ENCODE data around the gene NDUFB7. TPM values are rescaled to one million over a fixed set of nuclear protein-coding genes. Genes with fewer than 3 reads are reported as not detected.
"Not testable (repeated sequence)": the region's sequence is repeated elsewhere in the genome, so short reads cannot be mapped to it uniquely, and the experiment has no call there.

The NDUFB7 gene
- total RNA-seq, 1 experiment from 2014 or later = 1,095 TPM

DNA sequence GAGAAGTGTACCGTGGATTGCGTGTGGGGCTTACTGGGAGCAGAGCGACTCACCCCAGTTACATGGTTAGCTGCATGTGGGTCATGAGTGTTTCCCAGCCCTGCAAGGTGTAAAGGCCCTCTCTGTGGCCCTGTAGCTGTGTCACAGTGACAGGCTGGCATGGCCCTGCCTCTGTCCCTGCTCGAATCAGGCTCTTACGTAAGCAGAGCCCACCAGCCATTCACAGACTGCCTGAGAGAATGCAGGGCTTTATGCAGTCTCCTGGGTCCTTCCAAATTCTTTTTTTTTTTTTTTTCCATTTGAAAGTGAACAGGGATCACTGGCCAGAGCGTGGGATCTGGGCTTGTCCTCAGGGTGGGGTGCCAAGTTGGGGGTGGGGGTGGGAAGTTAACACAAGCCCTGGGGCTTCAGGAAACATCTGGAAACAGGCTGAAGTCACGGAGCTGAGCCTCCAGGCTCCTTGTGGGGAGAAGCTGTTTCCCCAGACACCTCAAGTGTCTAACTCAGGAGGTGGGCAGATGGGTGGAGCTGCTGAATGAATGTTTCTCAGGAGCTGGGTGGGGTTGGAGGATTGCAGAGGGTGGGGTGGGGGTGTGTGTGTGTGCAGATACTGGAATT is 29.0 kb downstream of the NDUFB7 start:
- intact Hi-C loops (cut with micrococcal nuclease) = no loop called here
- peak; percentile 44; the same call in 1 of the 2 replicates for ATAC-seq
- Histone ChIP-seq H4K20me1 (ENCODE audit: low read length) (no peaks in the 10 kb centered on the region), H3K9me2 (replicated peaks; ENCODE audit: low read length) (no peaks in the 10 kb centered on the region), H3K4me1 (ENCODE audit: insufficient read depth, low read length) (no peaks in the 10 kb centered on the region), H3K27ac (ENCODE audit: low read length) (no peak overlapping the region), H3K79me2 (ENCODE audit: low read length) (peaks cover 80% of the 10 kb centered on the region), H3F3A (ENCODE audit: low read length, unreplicated experiment) (no peaks in the 10 kb centered on the region), H3K9me3 (ENCODE audit: low read length) (no peaks in the 10 kb centered on the region), H3K27me3 (ENCODE audit: low read length) (no peaks in the 10 kb centered on the region), H3K4me2 (ENCODE audit: low read length) (no peak overlapping the region), H3K36me3 (ENCODE audit: low read depth, low read length) (peaks cover 4% of the 10 kb centered on the region; the same call in 1 of the 2 replicates), H3K4me3 (ENCODE audit: low read length) (no peak overlapping the region), H3K9ac (ENCODE audit: low read length) (no peak overlapping the region), H2AFZ (ENCODE audit: low read length) (no peak overlapping the region)
- CTCF ChIA-PET = no interaction called here
- no peak for DNase-seq
- POLR2A ChIA-PET (ENCODE audit: unreplicated experiment) = interaction anchor here (0.5 kb wide), 1 partner anchor 1662 kb away, joined by 5 read pairs; no protein-coding TSS in a partner anchor
- TF ChIP-seq EZH2 (IDR thresholded peaks at IDR 0.05; ENCODE audit: low read length, unreplicated experiment) = no peak
- TF ChIP-seq EZH2phosphoT487 (IDR thresholded peaks at IDR 0.05; ENCODE audit: borderline replicate concordance, low read length) = no peak
- TF ChIP-seq, protein P1, sequence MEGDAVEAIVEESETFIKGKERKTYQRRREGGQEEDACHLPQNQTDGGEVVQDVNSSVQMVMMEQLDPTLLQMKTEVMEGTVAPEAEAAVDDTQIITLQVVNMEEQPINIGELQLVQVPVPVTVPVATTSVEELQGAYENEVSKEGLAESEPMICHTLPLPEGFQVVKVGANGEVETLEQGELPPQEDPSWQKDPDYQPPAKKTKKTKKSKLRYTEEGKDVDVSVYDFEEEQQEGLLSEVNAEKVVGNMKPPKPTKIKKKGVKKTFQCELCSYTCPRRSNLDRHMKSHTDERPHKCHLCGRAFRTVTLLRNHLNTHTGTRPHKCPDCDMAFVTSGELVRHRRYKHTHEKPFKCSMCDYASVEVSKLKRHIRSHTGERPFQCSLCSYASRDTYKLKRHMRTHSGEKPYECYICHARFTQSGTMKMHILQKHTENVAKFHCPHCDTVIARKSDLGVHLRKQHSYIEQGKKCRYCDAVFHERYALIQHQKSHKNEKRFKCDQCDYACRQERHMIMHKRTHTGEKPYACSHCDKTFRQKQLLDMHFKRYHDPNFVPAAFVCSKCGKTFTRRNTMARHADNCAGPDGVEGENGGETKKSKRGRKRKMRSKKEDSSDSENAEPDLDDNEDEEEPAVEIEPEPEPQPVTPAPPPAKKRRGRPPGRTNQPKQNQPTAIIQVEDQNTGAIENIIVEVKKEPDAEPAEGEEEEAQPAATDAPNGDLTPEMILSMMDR (conservative IDR thresholded peaks at IDR 0.05; ENCODE audit: low read depth, low read length) = no peak
- no TSS peak for BruUV-seq (replicated peaks)

DNA sequence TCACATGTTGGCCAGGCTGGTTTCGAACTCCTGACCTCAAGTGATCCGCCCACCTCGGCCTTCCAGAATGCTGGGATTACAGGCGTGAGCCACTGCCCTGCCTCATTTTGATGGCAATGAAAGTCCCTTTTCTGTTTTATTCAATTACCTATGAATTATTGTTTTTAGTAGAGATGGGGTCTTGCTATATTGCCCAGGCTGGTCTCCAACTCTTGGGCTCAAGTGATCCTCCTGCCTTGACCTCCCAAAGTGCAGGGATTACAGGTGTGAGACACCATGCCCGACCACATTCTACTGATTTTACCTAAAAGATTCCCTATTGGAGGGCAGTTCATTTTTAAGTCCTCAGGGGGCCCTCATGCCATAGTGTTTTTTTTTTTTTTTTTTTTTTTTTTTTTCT is 29.9 kb downstream of the NDUFB7 start:
- H3K9me3 ChIP-seq (ENCODE audit: low read length); H3K27me3 ChIP-seq (ENCODE audit: low read length); H3K36me3 ChIP-seq (ENCODE audit: low read depth, low read length); H2AFZ ChIP-seq (ENCODE audit: low read length); BruUV-seq (replicated peaks); H3K4me3 ChIP-seq (ENCODE audit: low read length); H3F3A ChIP-seq (ENCODE audit: low read length, unreplicated experiment); H3K27ac ChIP-seq (ENCODE audit: low read length); H4K20me1 ChIP-seq (ENCODE audit: low read length); DNase-seq; CTCF ChIA-PET; H3K4me2 ChIP-seq (ENCODE audit: low read length); ATAC-seq; H3K9me2 ChIP-seq (replicated peaks; ENCODE audit: low read length); intact Hi-C loops (cut with micrococcal nuclease); H3K4me1 ChIP-seq (ENCODE audit: insufficient read depth, low read length); H3K9ac ChIP-seq (ENCODE audit: low read length): not testable (repeated sequence)
- H3K79me2 ChIP-seq (ENCODE audit: low read length) = peaks cover 87% of the 10 kb centered on the region
- POLR2A ChIA-PET (ENCODE audit: unreplicated experiment) = interaction anchor here (0.5 kb wide), 1 partner anchor 1662 kb away, joined by 5 read pairs; no protein-coding TSS in a partner anchor

DNA sequence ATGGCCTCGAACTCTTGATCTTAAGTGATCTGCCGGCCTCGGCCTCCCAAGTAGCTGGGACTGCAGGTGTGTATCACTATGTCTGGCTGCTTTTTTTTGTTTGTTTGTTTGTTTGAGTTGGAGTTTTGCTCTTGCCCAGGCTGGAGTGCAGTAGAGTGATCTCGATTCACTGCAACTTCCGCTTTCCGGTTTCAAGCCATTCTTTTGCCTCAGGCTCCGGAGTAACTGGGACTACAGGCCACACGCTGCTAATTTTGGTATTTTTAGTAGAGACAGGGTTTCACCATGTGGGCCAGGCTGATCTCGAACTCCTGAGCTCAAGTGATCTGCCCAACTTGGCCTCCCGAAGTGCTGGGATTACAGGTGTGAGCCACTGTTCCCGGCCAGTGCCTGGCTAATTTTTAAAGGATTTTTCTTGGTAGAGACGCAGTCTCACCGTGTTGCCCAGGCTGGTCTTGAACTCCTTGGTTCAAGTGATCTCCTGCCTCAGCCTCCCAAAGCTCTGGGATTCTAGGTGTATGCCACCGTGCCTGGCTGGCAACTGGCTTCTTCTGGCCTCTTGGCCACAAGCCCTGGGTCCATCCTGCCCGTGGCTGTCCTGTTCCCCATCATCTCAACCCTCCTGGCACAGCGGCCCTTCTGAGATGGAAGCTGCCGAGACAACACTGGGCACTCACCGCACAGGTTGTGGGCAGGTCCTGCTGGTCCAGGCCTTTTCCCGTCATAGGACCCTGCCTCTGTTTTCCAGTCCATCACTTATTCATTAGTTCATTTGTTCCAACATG is 30.9 kb downstream of the NDUFB7 start:
- Histone ChIP-seq H3K4me2 (ENCODE audit: low read length) (no peak overlapping the region), H3K9me2 (replicated peaks; ENCODE audit: low read length) (no peaks in the 10 kb centered on the region), H3K9me3 (ENCODE audit: low read length) (no peaks in the 10 kb centered on the region), H3K4me3 (ENCODE audit: low read length) (no peak overlapping the region), H3K79me2 (ENCODE audit: low read length) (peaks cover 83% of the 10 kb centered on the region), H3K27ac (ENCODE audit: low read length) (no peak overlapping the region), H3K36me3 (ENCODE audit: low read depth, low read length) (peaks cover 4% of the 10 kb centered on the region; the same call in 1 of the 2 replicates), H3F3A (ENCODE audit: low read length, unreplicated experiment) (no peaks in the 10 kb centered on the region), H3K9ac (ENCODE audit: low read length) (no peak overlapping the region), H3K4me1 (ENCODE audit: insufficient read depth, low read length) (peaks cover 9% of the 10 kb centered on the region), H2AFZ (ENCODE audit: low read length) (no peak overlapping the region), H4K20me1 (ENCODE audit: low read length) (peaks cover 10% of the 10 kb centered on the region; the same call in 1 of the 2 replicates), H3K27me3 (ENCODE audit: low read length) (no peaks in the 10 kb centered on the region)
- intact Hi-C loops (cut with micrococcal nuclease) = no loop called here
- no peak for DNase-seq
- TF ChIP-seq EZH2phosphoT487 (IDR thresholded peaks at IDR 0.05; ENCODE audit: borderline replicate concordance, low read length) = no peak
- TF ChIP-seq EZH2 (IDR thresholded peaks at IDR 0.05; ENCODE audit: low read length, unreplicated experiment) = no peak
- TF ChIP-seq, protein P1 (conservative IDR thresholded peaks at IDR 0.05; ENCODE audit: low read depth, low read length) = no peak
- ChIA-PET CTCF (no interaction called here), POLR2A (ENCODE audit: unreplicated experiment) (no interaction called here)
- no TSS peak for BruUV-seq (replicated peaks)
- no peak for ATAC-seq

Data from PC-3 (cell line).